ENCODE measurements around the gene DCAKD.

The DCAKD gene, protein sequence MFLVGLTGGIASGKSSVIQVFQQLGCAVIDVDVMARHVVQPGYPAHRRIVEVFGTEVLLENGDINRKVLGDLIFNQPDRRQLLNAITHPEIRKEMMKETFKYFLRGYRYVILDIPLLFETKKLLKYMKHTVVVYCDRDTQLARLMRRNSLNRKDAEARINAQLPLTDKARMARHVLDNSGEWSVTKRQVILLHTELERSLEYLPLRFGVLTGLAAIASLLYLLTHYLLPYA

DNA sequence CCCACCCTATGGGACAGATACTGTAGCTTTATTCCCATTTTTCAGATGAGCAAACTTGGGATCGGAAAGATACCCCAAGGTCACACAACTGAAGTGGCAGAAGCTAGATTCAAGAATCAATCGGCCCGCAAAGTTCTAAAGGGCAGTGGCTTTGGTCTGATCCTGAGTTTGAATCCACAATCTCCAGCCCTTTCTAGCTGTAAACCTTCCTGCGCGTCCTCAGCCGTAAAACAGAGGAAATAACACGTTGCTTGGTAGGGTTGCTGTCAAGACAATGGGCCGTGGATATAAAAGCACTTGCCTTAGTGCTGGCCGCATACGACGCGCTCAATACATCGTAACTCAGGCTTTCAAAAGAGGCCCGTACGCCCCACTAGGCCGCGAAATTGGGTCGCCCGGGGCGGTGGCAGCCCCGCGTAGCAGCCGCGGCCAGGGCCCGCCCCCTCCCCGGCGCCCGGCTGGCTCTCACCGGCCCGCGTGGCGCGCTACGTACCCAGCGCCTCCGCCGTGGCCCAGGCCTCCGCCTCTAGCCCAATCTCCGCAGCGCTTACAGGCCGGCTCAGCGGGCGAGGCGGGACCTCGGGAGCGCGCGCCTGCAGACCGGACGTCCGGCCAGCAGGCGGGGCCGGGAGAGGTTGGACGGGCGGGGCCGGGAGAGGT, at the start of gene DCAKD:
Gene DCAKD, minus strand, starts transcription at position 573 of the 660 bp plus-strand sequence. CDS start 16,747 bp downstream, outside the sequence.
- Histone ChIP-seq H3K9me3 (ENCODE audit: control insufficient read depth in 1 of 2, low read length in 2 of 2) (no peaks in the 10 kb centered on the region), H3K4me1 (ENCODE audit: control insufficient read depth in 1 of 2, insufficient read depth in 2 of 2, low read length in 2 of 2) (peaks cover 0 to 19% of the 10 kb centered on the region in 2 donors), H3K27ac (ENCODE audit: low read length) (peak within 1 kb of the TSS; percentile 95), H3K4me3 (ENCODE audit: low read depth in 1 of 2, low read length in 2 of 2) (peak within 1 kb of the TSS; percentile 63 to 74), H3K27me3 (ENCODE audit: low read depth, low read length) (no peaks in the 10 kb centered on the region), H3K36me3 (ENCODE audit: control insufficient read depth in 1 of 2, insufficient read depth in 2 of 2, low read length in 2 of 2) (peaks cover 0 to 4% of the 10 kb centered on the region in 2 donors)

DNA sequence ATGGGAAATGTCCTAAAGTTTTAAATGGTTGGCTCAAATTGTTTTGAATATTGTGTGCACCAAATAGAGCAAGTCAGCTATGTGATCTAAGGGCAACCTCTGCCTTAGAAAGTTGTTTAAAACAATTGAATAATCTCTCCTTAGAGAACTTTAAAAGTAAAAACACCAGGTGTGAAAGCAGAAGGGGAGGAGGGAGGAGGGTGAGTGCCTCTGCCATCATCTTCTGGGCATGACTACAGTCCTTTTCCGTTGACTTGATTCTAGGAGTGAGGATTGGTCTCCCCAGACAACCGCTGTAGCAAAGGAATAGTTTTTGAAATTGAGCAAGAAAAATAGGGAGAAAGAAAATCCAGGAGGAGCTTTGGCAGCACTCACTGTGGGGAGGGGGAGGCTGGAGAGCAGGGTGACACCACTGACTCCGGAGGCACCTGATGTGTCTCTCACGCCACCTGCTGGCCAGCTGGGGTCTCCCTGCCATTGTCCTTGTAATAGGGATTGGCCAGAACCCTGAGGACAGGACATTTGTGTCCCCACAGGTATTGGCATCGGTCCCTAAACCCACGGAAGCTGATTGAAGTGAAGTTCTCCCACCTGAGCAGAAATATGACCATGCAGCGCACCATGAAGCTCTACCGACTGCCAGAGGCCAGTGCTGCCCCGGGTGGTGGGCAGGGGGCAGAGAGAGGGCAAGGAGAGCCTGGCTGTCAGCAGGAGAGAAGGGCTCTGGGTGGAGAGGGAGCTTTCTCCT, 47.6 kb upstream of the DCAKD start:
- Histone ChIP-seq H3K27ac (ENCODE audit: low read length) (no peak overlapping the region), H3K9me3 (ENCODE audit: control insufficient read depth in 1 of 2, low read length in 2 of 2) (no peaks in the 10 kb centered on the region), H3K36me3 (ENCODE audit: control insufficient read depth in 1 of 2, insufficient read depth in 2 of 2, low read length in 2 of 2) (peaks cover 59 to 68% of the 10 kb centered on the region in 2 donors), H3K4me1 (ENCODE audit: control insufficient read depth in 1 of 2, insufficient read depth in 2 of 2, low read length in 2 of 2) (peaks cover 5 to 15% of the 10 kb centered on the region in 2 donors), H3K27me3 (ENCODE audit: low read depth, low read length) (no peaks in the 10 kb centered on the region), H3K4me3 (ENCODE audit: low read depth in 1 of 2, low read length in 2 of 2) (no peak overlapping the region)

DNA sequence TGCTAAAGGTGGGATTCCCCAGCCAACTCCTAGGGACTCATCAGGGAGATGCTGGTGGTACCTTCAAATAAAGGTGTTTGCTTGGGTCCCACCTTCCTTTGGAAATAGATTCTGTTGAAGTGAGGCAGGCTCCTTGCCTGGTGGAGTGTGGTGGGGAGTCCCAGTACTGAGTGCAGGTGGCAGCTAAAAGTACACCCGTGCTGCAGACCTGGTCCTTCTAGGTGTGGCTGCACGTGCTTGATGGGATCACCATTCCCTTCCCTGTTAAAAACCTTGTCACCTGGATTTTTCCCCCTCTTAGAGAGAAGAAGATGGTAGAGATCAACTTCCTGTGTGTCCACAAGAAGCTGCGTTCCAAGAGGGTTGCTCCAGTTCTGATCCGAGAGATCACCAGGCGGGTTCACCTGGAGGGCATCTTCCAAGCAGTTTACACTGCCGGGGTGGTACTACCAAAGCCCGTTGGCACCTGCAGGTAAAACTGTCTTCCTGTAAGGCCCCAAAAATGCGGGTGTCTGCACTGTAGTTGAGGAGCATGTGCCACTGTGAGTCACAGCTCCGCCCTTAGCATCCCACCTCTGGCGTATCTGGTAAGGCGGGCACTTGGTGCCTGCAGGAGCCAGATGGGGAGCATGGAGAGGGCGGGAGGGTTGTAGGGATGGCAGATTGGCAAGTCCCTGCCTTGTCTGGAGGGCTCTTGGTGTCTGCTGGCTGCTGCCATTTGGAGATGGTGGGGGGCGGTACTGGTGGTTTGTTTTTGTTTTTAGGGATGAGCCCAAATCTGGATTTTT, 46.8 kb upstream of the DCAKD start:
- Histone ChIP-seq H3K36me3 (ENCODE audit: control insufficient read depth in 1 of 2, insufficient read depth in 2 of 2, low read length in 2 of 2) (peaks cover 57 to 60% of the 10 kb centered on the region in 2 donors), H3K27ac (ENCODE audit: low read length) (no peak overlapping the region), H3K4me1 (ENCODE audit: control insufficient read depth in 1 of 2, insufficient read depth in 2 of 2, low read length in 2 of 2) (peaks cover 11 to 23% of the 10 kb centered on the region in 2 donors)

DNA sequence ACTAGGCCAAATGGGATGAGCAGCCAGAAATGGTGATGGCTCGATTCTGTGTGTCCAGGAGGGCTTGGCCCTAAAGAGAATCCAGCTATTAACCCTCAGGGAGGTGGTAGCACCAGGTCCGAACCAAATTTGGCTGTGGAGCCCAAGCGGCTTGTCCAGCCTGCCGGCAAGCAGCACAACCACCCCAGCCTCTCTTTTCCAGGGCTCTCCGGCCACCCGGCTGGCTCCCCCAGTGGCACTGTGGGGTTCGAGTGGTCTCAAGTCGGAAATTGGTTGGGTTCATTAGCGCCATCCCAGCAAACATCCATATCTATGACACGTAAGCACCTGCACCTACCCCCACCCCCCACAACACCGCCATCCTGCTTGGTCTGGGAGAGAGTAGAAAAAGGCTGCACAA, 45.5 kb upstream of the DCAKD start:
- Histone ChIP-seq H3K9me3 (ENCODE audit: control insufficient read depth in 1 of 2, low read length in 2 of 2) (no peaks in the 10 kb centered on the region), H3K4me1 (ENCODE audit: control insufficient read depth in 1 of 2, insufficient read depth in 2 of 2, low read length in 2 of 2) (peaks cover 14 to 33% of the 10 kb centered on the region in 2 donors), H3K4me3 (ENCODE audit: low read depth in 1 of 2, low read length in 2 of 2) (no peak overlapping the region), H3K36me3 (ENCODE audit: control insufficient read depth in 1 of 2, insufficient read depth in 2 of 2, low read length in 2 of 2) (peaks cover 47 to 49% of the 10 kb centered on the region in 2 donors), H3K27ac (ENCODE audit: low read length) (no peak overlapping the region), H3K27me3 (ENCODE audit: low read depth, low read length) (no peaks in the 10 kb centered on the region)

More for the DNA sequence above, 46.8 kb upstream of the DCAKD start:
- H3K27me3 ChIP-seq (ENCODE audit: low read depth, low read length), result no peaks in the 10 kb centered on the region
- no peak overlapping the region for H3K4me3 ChIP-seq (ENCODE audit: low read depth in 1 of 2, low read length in 2 of 2)
- no peaks in the 10 kb centered on the region for H3K9me3 ChIP-seq (ENCODE audit: control insufficient read depth in 1 of 2, low read length in 2 of 2)

DNA sequence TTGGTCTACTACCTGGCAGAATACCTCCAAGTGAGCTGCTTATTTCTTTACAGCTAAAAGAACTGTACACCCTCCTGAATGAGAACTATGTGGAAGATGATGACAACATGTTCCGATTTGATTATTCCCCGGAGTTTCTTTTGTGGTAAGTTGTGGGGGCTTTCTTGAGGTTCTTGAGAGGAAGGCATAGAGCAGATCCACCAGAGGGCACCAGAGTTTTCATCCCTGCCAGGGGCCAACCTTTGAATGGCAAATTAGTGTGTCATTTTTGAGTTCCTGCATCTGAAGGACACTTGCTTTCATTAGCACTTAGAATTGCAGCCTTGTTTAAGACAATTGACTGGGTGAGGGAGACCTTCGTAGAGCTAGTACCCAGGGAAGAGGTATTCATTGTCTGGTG, 44.7 kb upstream of the DCAKD start:
- H3K36me3 ChIP-seq (ENCODE audit: control insufficient read depth in 1 of 2, insufficient read depth in 2 of 2, low read length in 2 of 2), result peaks cover 46 to 49% of the 10 kb centered on the region in 2 donors
- no peak overlapping the region for H3K27ac ChIP-seq (ENCODE audit: low read length)

DNA sequence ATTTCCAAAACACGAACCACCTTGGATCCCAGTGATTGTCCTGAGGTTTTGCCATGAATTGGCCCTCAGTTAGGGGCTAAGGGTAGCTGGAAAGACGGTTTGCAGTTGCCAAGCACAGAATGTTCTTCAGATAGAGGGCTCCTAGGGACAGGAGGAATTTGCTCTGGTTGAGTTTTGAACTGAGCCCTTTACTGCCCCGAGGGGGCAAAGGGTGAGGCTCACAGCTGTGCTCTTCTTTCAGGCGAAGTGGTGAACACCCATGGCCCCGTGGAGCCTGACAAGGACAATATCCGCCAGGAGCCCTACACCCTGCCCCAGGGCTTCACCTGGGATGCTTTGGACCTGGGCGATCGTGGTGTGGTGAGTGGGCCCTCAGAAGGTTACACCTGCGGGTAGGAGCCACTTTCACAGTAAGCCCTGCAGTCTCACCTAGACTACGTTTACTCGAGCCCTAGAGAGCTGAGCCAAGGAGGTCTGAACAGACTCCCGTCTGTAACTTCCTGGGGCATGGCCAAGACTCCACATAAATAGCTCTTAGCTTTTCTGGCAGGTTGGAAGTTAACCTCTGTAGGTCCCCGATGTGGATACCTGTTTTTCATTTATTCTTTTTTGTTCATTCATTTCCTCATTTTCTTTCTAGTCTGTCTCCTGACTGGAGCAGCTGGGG, 42.1 kb upstream of the DCAKD start:
- Histone ChIP-seq H3K4me1 (ENCODE audit: control insufficient read depth in 1 of 2, insufficient read depth in 2 of 2, low read length in 2 of 2) (peaks cover 12 to 33% of the 10 kb centered on the region in 2 donors), H3K9me3 (ENCODE audit: control insufficient read depth in 1 of 2, low read length in 2 of 2) (no peaks in the 10 kb centered on the region), H3K27ac (ENCODE audit: low read length) (peak overlapping the region; percentile 93), H3K36me3 (ENCODE audit: control insufficient read depth in 1 of 2, insufficient read depth in 2 of 2, low read length in 2 of 2) (peaks cover 47 to 54% of the 10 kb centered on the region in 2 donors), H3K4me3 (ENCODE audit: low read depth in 1 of 2, low read length in 2 of 2) (peak overlapping the region in 1 of 2 donors; percentile 21), H3K27me3 (ENCODE audit: low read depth, low read length) (no peaks in the 10 kb centered on the region)

More for the DNA sequence above, 44.7 kb upstream of the DCAKD start:
- H3K9me3 ChIP-seq (ENCODE audit: control insufficient read depth in 1 of 2, low read length in 2 of 2), result no peaks in the 10 kb centered on the region
- no peak overlapping the region for H3K4me3 ChIP-seq (ENCODE audit: low read depth in 1 of 2, low read length in 2 of 2)
- no peaks in the 10 kb centered on the region for H3K27me3 ChIP-seq (ENCODE audit: low read depth, low read length)
- peaks cover 14 to 37% of the 10 kb centered on the region in 2 donors for H3K4me1 ChIP-seq (ENCODE audit: control insufficient read depth in 1 of 2, insufficient read depth in 2 of 2, low read length in 2 of 2)

DNA sequence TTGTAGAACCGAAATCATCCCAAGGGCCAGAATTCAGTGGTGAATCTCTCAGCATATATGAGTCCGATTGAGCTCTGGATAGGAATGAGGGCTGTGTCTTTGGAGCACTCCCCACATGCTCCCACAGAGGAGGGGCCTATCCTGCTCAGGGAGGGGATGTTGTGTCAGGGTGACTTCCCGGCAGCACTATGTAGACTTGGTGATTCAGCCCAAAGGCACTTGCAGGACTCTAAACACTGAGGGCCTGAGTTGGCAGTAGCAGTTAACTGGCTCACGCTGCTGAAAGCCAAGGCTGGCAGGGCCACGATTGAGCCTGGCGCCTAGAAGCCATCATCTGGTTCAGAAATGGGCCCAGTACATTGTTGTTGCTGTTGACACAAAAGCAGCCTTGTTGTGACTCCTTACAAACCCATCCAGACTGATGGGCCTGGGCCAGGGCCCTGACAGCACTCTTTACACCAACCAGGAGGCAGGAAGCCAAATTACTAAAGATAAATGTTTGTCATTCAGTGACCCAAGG, 41.5 kb upstream of the DCAKD start:
- Histone ChIP-seq H3K36me3 (ENCODE audit: control insufficient read depth in 1 of 2, insufficient read depth in 2 of 2, low read length in 2 of 2) (peaks cover 45 to 52% of the 10 kb centered on the region in 2 donors), H3K27ac (ENCODE audit: low read length) (peak overlapping the region; percentile 93), H3K9me3 (ENCODE audit: control insufficient read depth in 1 of 2, low read length in 2 of 2) (no peaks in the 10 kb centered on the region), H3K4me1 (ENCODE audit: control insufficient read depth in 1 of 2, insufficient read depth in 2 of 2, low read length in 2 of 2) (peaks cover 9 to 27% of the 10 kb centered on the region in 2 donors), H3K4me3 (ENCODE audit: low read depth in 1 of 2, low read length in 2 of 2) (peak overlapping the region in 1 of 2 donors; percentile 21), H3K27me3 (ENCODE audit: low read depth, low read length) (no peaks in the 10 kb centered on the region)

DNA sequence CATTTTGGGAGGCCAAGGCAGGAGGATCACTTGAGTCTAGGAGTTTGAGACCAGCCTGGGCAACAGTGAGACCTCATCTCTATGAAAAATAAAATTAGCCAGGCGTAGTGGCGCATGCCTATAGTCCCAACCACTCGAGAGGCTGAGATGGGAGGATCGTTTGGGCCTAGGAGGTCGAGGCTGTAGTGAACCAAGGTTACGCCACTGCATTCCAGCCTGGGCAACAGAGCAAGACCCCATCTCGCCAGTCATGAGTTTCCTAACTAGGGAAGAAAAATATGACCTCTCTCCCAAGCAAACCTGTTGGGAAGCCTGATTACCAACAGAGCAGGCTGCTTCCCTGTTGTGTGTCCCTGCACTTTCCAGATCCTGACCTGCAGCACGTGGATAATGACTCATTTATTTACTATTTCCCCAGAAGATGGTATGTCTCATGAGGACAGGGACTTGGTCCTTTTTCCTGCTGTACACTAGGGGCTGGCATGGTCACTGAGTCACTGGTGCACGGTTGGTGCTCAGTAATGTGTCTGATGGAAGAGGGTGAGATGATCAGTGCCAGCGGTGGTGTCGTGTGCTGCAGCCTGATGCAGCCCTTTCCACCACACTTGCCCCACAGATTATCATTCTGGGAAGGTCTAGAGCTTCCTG, 40.5 kb upstream of the DCAKD start:
- Histone ChIP-seq H3K36me3 (ENCODE audit: control insufficient read depth in 1 of 2, insufficient read depth in 2 of 2, low read length in 2 of 2) (peaks cover 45 to 51% of the 10 kb centered on the region in 2 donors), H3K4me1 (ENCODE audit: control insufficient read depth in 1 of 2, insufficient read depth in 2 of 2, low read length in 2 of 2) (peaks cover 9 to 27% of the 10 kb centered on the region in 2 donors), H3K4me3 (ENCODE audit: low read depth in 1 of 2, low read length in 2 of 2) (no peak overlapping the region), H3K9me3 (ENCODE audit: control insufficient read depth in 1 of 2, low read length in 2 of 2) (no peaks in the 10 kb centered on the region), H3K27me3 (ENCODE audit: low read depth, low read length) (no peaks in the 10 kb centered on the region), H3K27ac (ENCODE audit: low read length) (peak overlapping the region; percentile 93)

DNA sequence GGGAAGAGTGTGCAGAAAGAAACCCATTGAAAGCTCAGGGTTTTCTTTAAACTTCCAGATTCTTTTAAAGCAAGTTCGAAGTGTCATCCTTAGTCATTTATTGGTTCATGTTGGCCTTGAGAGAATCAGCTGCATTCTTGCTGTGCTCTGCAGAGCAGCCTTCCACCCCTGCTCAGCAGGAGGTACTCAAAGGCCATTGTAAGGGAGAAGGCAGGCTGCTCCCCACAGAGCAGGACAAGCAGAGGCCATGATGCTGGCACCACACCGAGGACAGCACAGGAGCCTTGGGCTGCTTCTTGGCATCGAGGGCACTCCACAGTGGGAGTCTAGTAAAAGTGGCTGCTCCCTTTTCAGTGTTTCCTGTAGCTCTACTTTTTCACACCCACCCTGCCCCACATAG, 39.3 kb upstream of the DCAKD start:
- peaks cover 9 to 27% of the 10 kb centered on the region in 2 donors for H3K4me1 ChIP-seq (ENCODE audit: control insufficient read depth in 1 of 2, insufficient read depth in 2 of 2, low read length in 2 of 2)
- H3K9me3 ChIP-seq (ENCODE audit: control insufficient read depth in 1 of 2, low read length in 2 of 2), result no peaks in the 10 kb centered on the region
- no peaks in the 10 kb centered on the region for H3K27me3 ChIP-seq (ENCODE audit: low read depth, low read length)
- peaks cover 42 to 50% of the 10 kb centered on the region in 2 donors for H3K36me3 ChIP-seq (ENCODE audit: control insufficient read depth in 1 of 2, insufficient read depth in 2 of 2, low read length in 2 of 2)
- H3K4me3 ChIP-seq (ENCODE audit: low read depth in 1 of 2, low read length in 2 of 2), result no peak overlapping the region
- no peak overlapping the region for H3K27ac ChIP-seq (ENCODE audit: low read length)

DNA sequence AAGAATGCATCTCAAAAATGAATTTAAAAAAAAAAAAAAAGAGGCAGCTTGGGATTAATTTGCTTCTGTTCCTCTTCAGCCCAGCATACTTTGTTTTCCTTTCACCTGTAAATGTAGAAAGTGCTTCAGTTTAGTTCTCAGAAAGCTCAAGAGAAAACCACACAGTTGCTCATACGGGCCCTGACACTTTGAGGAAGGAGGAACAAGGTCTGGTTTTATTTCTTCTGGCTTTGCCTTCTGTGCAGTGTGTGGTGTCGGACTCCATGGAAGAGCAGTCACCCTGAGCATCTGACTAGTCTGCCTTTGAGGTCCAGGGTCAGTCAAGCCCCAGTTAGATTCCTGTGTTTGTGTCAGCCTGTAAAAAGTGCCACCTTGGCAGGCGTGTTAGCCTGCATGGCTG, 37.3 kb upstream of the DCAKD start:
- H3K9me3 ChIP-seq (ENCODE audit: control insufficient read depth in 1 of 2, low read length in 2 of 2), result no peaks in the 10 kb centered on the region
- H3K27me3 ChIP-seq (ENCODE audit: low read depth, low read length), result no peaks in the 10 kb centered on the region
- peaks cover 46 to 49% of the 10 kb centered on the region in 2 donors for H3K36me3 ChIP-seq (ENCODE audit: control insufficient read depth in 1 of 2, insufficient read depth in 2 of 2, low read length in 2 of 2)
- no peak overlapping the region for H3K4me3 ChIP-seq (ENCODE audit: low read depth in 1 of 2, low read length in 2 of 2)
- H3K4me1 ChIP-seq (ENCODE audit: control insufficient read depth in 1 of 2, insufficient read depth in 2 of 2, low read length in 2 of 2), result peaks cover 8 to 22% of the 10 kb centered on the region in 2 donors
- no peak overlapping the region for H3K27ac ChIP-seq (ENCODE audit: low read length)
